UCSD-AML1 (cell line): ENCODE measurements around the gene PRKCE.
A peak's percentile ranks its signal among the peaks of the same experiment; 100 is the strongest.
"Not testable (repeated sequence)": the region's sequence is repeated elsewhere in the genome, so short reads cannot be mapped to it uniquely, and the experiment has no call there.

ENCODE experiments used
- DNase-seq: peaks from one replicate; lab custom pipeline; 2025; ENCODE audit not compliant: unreplicated experiment; lab: John Stamatoyannopoulos, UW

Gene PRKCE

GRCh38 chr2:45696708-45697107 is 45.2 kb downstream of the PRKCE start:
- DNase-seq: no peak

DNA sequence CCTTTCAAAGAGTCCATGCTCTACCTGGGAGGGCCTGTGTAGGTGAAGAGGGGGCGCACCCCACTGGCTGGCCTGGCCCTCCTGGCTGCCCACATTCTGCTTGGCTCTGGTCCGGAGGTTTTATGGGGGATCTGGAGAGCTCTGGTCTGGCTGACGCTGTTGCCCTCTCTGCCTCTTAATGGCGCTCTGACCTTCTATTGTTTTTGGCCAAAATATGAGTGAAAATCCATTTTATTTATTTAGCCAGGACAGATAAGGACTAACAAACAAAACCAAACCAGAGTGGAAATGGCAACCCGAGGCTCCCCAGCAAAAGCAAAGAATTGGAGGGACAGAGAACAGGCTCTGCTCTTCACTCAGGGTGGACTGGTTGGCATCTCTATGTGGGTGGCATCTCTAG is 45.7 kb downstream of the PRKCE start:
- DNase-seq: no peak

GRCh38 chr2:45698554-45698953 is 47.1 kb downstream of the PRKCE start:
- DNase-seq: no peak

DNA sequence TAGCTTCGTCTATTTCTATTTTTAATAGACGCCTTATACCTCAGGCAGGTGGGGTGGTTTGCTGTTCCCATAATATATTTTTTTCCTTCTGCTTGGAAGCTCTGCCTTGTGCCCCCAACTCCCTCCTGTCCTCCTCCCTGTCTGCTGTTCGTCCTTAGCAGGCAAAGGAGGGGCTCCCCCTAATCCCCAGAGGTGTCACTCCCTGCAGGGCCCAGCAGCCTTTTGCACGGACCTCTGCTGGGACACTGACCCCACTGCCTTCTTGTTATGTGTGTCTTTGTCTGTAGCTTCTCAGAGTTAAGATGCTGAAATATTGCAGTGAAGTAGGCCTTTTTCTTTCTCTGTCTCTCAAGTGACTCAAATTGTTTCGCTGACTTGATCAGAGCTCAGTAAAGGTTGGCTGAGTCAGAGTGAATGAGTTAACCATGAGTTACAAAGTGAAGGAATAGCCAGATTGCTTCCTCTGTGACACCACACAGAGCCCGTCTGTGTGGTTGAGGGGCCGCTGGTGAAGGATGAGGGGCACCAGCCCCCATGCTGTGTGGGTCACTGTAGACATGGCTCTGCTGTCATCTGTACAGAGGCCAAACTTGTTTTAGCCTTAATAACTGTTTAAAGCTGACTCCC is 47.7 kb downstream of the PRKCE start:
- DNase-seq: no peak

- peak; percentile 16 for DNase-seq
Observed at GRCh38 chr2:45700407-45701013, 49.0 kb downstream of the PRKCE start.

DNA sequence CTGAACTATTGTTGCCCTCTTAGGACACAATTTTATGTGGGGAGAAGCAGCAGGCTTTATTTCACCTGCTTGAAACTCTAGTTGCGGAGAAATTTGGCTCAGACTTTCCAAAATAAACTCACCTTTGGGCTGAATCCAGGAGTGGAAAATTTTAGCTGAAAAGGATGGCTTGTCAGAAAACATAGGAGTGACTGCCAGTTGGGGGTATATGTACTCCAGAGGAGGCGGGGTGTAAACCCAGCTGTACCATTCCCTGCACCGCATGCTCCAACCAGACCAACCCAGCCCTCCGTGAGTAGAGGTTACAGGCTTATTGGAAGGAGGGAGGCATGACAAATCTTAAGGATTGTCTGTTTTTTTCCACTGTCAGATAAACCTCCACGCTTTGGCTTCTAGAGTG is 53.8 kb downstream of the PRKCE start:
- DNase-seq: no peak

DNA sequence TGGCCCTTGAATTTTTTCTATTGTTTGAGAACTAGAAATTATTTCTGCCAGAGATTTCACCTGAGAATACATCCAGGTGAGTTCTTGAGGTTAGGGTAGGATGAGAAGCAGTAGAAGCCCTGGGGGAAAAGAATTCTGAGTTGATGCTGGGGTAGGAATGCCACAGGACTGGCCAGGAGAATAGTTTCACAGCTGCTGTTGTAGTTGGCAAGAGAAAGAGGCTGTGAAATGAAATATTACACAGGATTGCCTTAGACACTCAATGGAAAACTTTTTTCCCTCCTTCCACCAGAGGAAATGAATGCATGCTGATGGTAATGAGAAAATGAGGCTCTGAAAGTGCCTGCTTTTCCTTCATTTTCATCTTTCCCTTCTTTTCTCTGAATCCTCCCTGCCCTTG is 54.6 kb downstream of the PRKCE start:
- DNase-seq: no peak

DNA sequence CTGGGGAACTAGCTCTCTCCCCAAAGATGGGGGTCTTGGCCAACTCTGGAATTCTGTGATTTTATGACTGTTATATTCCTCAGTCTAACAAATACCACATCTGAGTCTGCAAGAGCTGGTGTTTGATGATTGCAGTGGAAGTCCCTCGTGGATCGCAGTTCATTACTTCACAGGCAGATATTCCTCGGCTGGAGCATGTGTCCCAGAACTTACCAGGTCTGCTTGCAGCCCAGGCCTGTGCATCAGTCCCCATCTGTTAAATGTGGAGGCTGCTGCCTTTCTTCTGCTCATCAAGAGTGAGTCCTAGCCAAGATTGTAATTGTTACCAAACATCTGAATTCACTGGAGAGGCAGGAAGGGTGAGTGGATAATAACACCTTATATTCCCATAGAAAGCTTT is 55.5 kb downstream of the PRKCE start:
- no peak for DNase-seq

GRCh38 chr2:45707661-45708060 is 56.2 kb downstream of the PRKCE start:
- no peak for DNase-seq

DNA sequence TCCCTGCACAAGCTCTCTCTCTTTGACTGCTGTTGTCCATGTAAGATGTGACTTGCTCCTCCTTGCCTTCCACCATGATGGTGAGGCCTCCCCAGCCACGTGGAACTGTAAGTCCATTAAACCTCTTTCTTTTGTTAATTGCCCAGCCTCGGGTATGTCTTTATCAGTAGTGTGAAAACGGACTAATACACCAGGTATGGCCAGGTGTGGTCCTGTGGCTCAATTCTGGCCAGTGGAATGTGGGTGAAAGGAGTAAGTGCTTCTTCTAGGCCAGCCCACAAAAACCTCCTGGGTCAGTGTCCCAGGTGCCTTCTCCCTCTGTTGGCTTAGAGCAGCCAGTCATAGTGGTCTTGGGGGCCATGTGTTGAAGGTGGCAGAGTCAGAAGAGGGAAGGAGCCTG is 57.0 kb downstream of the PRKCE start:
- DNase-seq: no peak

- no peak for DNase-seq
Observed at GRCh38 chr2:45709137-45709536, 57.7 kb downstream of the PRKCE start.

DNA sequence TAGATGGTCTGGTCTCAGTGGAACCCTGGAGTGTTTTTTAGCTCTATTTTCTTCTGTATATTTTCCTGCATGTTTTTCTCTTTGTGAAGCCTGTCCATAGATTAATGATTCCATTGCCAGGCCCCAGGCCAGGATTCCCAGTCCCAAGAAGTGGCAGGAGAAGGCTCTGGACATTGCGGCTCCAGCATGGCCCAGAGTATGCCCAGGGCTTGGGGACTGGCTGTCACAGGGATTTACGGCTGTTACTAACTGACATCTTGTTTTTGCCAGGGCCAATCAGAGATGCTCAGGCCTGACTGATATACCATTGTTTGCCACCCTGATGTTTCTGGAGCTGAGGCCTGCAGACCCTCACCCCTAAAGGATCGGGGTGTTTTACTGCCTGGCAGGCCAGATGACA is 59.0 kb downstream of the PRKCE start:
- no peak for DNase-seq

GRCh38 chr2:45711224-45711623 is 59.7 kb downstream of the PRKCE start:
- DNase-seq: no peak

GRCh38 chr2:45712570-45712969 is 61.1 kb downstream of the PRKCE start:
- no peak for DNase-seq

DNA sequence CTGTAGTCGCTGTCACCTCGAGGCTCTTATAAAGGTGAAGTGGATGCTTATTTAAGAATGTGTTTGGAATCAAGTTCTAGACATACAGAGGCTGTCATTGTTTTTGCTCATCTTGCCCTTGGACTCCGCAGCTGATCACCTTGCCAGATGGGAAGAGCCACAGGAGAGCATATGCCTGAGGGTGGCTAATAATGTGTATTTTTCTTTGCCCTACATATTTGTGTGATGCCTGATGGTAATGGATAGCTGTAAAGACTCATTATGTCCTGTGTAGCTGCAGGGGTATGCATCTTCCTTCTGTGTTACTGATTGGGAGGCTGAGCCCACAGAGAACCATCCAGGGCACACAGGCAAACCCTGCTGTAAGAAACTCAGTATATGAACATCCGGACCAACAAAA is 61.7 kb downstream of the PRKCE start:
- no peak for DNase-seq

GRCh38 chr2:45713591-45713990 is 62.1 kb downstream of the PRKCE start:
- no peak for DNase-seq

GRCh38 chr2:45714679-45715078 is 63.2 kb downstream of the PRKCE start:
- no peak for DNase-seq

DNA sequence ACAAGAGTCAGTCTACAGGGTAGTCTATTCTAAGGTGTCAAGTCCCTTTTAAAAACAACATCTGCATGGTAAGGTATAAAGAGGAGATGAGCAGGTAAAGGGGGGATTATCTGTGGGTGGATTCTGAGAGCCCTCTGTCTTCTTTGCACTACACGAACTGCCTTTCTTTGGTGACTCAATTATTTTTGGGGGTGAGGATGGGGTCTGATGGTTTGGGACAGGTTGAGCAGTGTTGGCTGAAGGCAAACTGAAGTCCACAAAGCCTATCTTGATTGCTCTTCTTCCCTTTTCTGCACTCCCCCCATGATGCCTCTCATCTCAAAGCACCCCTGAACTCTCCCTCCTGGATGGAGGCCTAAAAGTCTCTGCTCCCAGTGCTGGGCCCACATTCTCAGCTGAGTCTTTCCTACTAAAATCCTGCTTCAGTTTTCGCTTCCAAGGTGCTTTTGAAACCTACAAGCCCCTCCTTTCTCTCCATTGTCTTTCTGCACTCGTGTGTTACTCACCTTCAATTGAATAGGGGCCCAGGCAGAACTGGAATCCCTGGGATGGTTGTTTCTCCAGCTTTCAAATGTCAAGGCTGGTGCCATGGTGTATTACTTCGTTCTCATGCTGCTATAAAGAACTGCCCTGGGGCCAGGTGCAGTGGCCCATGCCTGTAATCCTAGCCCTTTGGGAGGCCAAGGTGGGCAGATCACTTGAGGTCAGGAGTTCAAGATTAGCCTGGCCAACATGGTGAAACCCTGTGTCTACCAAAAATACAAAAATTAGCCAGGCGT is 64.3 kb downstream of the PRKCE start:
- DNase-seq: no peak

DNA sequence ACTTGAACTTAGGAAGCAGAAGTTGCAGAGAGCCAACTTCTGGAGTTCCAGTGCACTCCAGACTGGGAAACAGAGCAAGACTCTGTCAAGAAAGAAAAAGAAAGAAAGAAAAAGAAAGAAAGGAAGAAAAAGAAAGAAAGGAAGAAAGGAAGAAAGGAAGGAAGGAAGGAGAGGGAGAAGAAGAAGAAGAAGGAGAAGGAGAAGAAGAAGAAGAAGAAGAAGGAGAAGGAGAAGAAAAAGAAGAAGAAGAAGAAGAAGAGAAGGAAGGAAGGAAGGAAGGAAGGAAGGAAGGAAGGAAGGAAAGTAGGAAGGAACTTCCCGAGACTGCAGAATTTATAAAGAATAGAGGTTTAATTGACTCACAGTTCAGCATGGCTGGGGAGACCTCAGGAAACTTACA is 65.0 kb downstream of the PRKCE start:
- not testable (repeated sequence) for DNase-seq

GRCh38 chr2:45716915-45717314 is 65.4 kb downstream of the PRKCE start:
- no peak for DNase-seq

DNA sequence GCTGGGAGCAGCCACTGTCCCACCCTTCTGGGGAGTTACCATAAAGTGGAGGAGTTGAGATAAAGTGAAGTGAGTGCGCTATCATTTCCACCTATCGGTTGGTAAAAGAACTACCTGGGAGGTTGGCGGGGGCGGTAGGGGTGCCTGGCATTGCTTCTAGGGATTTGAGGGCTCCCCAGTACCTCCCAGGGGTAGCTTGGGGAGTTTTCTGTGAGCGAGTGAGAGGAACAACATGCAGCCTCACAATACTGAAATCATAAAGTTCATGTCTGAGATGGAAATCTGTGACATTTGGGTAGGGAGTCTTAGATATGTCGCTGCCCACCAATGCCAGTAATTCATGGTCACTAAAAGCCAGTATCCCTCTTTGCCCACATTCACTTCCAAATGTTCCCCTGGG is 68.7 kb downstream of the PRKCE start:
- DNase-seq: no peak

DNA sequence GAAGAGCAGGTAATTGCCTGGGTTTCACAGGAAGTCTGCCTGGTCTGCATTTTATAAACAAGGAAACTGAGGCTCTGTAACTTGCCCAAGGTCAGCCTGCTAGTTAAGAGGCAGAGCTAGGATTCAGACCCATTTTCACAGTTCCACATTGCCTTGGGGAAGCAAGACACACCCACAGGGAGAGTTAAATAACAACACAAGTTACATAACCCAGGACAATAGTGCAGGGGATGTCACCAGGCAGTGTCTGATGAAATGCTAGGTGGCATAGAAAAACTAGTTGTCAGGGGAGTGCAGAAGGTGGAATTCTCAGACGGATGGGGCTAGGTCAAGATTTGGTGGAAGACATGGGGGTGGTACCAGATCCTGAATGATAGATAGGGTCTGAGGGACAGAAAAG is 69.7 kb downstream of the PRKCE start:
- DNase-seq: no peak
